Testis (tissue), 2 donors: ENCODE results near the gene INF2.

Experiments used
- CTCF ChIP-seq, 3 experiments: fragments of 450-650 bp in 2 of 3; fragments of 200-600 bp in 1 of 3; sonication (generic) in 1 of 3; IDR thresholded peaks; one replicate each; pipeline ENCODE4 v1.5.1; 2016 to 2019; ENCODE audit warnings: antibody characterized with exemption in 3 of 3, mild to moderate bottlenecking in 2 of 3, moderate library complexity in 1 of 3
- POLR2A ChIP-seq: fragments of 450-650 bp; IDR thresholded peaks from one replicate; pipeline ENCODE4 v1.6.1; 2017; ENCODE audit warnings: antibody characterized with exemption, mild to moderate bottlenecking, moderate library complexity

DNA sequence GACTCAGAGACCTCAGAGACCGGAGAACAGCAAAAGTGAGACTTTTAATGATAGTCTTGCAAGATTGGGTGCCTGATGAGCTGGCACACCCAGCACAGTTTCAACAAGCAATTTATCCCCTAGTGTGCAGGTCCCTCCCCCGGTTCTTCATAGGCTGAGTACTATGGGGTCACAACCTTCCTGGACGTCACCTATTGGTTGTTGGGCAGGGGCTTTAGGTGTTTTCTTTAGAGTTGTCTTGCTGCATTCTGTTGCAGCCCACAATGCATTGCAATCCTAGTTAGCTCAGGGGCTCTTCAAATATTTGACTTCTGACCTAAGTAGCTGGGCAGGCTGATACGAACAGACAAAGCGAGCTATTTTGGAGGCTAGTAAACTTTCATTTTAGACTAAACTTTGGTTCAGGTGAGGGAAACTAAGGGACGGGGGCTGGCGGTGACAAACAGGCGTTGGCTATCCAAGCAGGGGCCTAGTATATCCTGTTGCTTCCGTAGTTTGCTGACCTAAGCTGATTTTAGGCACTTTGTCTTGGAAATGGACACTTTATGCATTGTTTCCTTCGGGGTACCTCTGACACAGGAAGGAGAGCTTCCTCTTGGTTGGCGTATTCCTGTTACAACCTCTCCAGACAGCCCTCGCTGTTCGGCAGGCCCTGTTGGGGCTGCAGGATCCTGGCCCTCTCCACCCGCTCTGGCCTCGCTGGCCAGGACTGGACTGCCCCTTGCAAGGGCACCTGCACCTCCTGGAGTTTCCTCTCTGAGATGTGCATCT lies 77.6 kb downstream of the INF2 start:
- TF ChIP-seq CTCF (IDR thresholded peaks at IDR 0.05) (no peak), POLR2A (no peak)
